Activated CD4-positive, alpha-beta T cell treated with anti-CD3 and anti-CD28 coated beads, Interleukin-2, Interleukin-6, amounts not matched to agents 100 ng/mL and 50 ng/mL, durations not matched to agents 16 hours and 8 hours (primary cell): ENCODE measurements around the gene CLHC1.

Source experiments
- DNase-seq: peaks from one replicate; pipeline ENCODE4 v3.0.0-alpha.2; 2020

Gene CLHC1

DNA sequence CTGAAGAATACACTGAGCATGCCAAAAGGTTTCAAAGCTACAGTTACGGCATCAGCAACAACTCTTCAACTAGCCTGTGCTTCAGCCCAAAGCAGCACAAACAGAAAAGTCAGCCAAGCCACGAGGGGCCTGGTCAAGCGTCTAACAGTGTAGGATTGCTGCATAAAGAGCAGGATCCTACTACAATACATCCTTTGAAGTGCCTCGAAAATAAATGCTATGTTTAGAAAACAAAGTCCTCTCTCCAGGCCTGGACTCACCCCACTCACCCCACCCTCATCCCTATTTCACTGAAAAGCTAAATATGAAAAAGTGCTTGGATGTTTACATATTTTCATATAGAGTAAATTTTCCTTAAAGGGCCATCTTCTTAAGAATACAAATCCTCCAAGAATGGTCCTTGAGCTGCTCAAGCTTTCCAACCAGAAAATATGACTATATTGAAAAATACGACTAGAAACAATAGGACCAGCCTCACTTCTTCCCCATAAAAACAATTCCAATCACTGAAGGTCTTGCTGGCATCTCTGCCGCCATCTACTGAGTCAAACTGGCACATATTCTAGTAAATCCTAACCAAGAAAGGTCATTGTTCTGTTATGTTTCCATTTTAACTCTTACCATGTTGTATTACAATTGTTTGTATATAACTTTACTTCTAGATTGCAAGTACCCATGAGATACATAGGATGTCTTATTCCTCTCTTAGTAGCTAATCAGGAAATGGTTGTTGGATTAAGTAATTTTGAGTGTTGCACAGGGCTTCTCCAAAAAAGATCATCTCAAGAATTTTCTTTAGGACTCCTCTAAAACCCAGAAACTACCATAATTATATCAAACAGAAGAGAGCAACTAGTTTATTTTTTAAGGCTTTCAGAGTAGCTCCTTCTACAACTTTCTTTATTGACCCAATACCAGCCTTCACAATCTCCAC is 63.6 kb downstream of the CLHC1 start:
- peak; percentile 42 for DNase-seq

DNA sequence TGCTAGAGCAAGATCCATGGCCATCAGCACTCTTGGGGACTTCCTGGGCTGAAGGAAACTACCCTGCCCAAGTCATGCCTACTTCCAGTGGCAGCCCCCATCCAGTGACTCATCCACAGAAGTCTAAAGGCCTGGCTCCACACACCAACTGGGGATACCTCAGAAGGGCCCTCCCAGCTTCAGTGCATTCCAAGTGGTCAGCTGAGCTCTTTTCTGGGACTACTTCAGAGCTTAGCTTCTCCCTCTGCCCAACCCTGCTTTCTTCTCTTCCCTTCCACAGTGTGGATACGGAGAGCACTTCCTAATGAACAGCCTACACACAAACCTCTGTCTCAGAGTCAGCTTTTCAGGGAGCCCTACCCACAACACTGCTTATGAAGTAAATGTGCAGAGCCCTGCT is 66.5 kb downstream of the CLHC1 start:
- no peak for DNase-seq

DNA sequence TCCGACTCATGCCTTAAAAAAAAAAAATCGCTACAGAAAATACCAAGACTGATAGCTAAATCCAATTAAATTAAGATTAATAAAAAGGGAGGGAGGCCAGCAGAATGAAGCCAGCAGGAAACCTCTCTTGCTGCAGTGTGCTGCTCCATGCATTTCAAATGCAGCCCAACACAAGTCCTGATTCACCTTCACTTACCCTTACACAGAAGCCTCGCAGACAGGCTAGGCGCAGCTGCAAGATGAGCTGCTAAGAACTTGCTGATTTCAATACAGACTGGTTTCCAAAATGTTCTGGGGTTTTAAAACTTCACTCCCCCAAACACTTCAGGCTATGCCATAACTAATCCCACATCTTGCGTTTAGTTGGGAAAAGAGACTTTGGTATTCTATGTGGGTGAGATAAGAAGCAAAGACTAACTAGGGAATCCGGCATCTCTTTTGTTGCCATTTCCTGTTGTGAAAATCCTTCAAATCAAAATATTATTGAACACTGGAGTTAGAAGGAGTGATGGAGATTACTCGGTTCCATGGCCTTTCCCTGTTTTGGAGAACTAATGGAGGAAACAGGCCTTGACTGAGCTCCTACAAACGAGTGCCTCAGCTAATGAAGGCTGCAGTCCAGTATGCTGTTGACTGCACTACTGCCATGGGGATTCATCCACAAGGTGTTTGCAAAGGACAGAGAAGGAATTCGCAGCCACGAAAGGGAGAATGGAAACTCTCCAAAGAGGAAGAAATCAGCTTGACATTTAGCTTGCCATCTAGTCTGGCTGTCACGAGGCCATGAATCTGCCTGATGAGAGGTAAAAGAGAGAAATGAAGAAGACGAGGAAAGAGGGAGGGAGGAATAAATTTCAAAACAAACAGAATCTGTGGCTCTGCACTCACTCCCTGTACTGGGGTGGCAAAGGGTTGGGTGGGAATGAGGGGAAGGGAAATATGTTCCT is 67.3 kb downstream of the CLHC1 start:
- DNase-seq = no peak

DNA sequence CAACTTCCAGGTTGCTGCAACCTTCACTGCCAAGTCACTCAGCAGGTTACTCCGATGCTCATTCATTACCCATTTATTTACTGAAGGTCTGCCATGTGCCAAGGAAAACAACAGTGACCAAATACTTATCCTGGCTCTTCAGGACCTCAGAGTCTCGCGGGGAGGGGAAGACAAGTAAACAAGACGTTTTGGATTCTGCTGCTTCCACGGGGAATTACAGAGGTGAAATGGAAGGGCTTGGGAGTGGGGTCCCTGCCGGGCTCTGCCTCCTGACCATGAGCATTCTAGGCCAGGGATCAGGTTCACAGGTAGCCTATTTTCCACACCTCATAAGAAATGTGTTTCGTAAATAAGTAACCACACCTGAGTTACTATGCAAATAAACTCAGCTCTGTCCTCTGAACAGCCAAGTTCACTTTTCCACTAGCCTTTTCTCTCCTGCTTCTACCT is 68.1 kb downstream of the CLHC1 start:
- no peak for DNase-seq

DNA sequence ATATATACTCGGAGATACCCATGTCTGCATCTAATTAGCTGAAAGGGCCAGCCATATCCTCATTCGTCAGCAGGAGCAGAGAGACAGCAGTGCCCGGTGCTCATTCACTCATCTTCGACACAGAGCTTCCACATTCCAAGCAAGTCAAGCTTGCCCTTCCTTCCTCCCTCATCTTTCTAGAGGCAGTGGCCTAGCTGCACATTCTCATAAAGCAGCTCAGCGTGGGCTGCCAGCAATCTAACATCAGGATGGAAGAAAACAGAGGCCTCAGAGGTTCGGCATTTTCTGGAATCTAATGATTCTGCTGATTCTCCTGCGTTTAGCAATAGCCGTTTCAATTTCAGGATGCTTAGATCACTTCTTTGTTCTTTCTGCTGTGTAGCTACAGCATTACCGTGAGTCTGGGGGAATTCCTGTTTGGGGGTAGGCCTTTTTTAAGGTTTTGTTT is 68.8 kb downstream of the CLHC1 start:
- no peak for DNase-seq

DNA sequence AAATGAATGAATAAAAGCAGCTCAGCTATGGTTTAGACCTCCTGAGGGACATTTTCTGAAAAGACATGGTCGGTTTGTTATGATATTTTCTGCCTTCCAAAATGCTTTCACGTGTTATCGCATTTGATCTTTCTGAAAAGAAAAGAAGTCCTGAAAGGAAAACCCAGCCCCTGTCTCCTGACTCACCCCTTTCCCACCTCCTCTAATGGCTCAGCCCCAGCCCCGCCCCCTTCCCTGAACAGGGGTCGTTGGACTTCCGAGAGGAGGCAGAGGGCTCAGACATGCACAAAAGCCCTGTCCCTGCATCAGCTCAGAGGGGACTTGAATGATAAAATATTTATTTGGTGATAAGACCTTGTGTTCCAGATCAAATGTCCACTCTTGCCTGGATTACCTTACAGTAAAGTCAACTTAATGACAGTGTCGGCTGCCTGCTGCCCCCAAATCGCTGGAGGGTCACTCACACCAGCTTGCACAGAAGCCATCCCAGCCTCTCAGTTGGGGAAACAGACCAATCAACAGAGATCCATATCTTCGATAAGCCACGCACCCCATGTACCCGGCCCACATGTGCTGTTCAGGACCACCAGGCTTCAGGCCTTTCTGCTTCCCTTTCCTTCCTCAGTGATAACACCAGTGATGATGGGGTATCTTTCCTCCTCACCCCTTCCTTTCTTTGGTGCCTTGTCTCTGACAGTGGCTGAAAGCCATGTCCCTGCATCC is 69.6 kb downstream of the CLHC1 start:
- no peak for DNase-seq

DNA sequence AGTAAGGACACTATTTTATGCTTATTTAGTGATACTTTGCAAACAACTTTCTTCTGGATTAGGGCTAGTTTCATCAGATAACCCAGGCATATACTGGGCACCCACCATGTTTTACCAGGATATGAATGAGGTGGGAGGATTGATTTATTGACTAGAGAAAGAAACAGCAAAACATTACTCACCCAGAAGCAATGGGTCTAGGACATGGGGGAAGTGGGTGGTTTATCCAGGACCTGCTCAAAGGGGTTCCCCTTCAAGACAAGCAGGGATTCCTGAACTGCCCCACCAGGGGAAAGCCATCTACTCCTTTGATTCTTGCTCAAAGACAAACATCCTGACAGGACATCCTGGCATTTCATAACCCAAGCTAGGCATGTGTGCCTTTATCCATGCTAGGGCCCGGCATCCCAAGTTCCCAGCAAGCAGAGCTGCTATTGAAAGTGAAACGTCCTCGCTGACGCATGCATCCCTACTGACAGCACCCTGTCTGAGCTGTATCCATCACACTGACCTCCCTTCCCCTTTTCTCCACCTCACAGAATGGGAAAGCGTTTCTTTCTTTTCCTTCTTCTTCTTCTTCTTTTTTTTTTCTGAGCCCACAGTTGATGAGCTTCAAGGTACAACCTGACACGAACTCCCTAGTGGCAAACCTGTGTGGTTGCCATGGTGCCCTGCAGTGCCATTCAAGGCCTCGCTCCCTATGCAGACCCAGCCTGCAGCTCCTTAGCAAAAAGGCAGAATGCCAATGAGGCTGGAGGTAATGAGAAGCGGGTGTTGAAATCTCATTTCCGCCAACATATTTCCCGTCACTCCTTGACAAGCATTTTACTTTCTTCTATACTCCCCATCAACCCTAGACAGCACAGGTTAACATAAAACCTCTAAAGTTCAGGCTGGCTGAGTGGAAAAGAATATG is 70.5 kb downstream of the CLHC1 start:
- DNase-seq = no peak

DNA sequence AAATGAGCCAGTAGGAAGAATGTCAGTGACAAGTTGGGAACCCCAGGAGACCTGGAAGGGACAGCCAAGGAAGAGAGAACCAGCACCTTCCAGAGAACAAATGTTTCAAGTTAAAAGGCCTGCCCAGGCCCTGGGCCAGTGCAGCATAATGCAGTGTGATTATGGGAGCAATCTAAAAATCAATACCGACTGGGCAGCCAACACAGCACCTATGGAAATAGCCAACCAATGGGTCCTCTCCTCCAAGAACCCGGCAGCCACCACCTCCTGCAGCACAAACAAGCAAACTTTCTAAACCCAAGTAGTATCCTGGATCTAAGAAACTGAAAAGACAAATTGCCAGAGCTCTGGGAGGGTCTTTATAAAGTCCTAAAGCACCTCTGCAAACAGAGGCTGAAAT is 71.7 kb downstream of the CLHC1 start:
- DNase-seq = no peak

DNA sequence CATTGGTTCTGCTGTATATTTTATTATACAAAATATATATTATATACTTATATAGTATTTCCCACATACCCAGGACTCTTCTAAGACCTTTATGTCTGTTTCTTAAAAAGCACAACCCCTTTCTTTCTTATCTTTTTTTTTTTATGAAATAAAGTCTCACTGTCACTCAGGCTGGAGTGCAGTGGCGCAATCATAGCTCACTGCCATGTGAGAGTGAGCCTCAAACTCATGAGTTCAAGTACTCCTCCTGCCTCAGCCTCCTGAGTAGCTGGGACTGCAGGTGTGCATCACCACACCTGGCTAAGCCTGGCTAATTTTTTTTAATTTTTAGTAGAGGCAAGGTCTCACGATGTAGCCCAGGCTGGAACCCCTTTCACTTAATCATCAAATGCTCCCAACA is 72.3 kb downstream of the CLHC1 start:
- DNase-seq = no peak

DNA sequence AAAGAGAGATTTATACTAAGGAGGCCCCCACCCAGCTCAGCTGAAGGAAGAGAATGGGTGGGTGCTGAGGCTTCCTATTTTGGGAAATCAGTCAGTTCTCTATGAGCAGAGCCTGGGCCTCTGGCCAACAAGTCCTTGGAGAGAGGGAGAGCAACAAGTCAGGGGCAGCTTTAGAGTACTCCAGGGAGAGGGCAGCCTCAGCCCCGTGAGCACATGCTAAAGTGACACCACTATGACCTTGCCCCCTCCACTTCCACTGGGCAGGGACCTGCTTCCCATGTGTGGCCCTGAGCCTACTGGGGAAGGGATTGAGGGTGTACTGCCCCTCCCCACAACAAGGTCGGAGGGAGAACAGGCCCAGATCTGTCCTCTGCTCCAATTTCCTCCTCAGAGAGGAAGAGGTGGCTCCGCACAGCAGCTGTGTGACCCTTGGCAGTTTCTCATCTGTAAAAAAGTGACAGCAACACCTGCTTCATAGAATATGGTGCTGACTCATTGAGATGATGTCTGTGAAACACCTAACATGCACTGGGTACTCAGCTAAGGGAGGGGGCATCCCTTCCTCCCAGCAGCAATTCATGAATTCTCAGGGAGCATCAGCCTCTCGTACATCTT is 72.9 kb downstream of the CLHC1 start:
- no peak for DNase-seq

DNA sequence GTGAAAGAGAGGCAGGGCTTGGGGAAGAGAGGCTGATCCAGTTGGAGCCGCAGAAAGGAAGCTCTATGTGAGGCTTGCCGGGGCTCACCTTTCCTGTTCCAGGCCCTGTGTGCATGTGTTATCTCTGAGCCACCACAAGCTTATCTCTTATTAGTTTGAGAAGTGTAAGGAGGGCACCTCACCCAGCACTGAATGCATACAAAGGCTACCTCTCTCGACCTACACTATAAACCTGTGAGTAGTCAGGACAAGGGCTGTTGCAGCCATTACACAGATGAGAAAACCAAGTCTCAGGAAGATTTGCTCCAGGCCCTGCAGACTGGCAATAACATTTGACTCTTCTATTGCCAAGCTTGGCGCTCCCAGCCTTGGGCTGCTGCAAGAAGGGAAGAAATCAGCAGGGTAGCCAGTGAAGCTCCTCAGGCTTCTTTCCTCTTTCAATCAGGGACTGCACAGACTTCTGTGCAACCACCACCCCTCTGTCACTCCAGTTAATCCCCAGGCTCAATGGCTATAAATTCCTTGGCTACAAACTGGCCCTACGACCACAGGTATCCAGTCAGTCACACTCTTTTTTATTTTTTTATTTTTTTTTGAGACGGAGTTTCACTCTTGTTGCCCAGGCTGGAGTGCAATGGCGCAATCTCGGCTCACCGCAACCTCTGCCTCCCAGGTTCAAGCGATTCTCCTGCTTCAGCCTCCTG is 73.8 kb downstream of the CLHC1 start:
- no peak for DNase-seq

DNA sequence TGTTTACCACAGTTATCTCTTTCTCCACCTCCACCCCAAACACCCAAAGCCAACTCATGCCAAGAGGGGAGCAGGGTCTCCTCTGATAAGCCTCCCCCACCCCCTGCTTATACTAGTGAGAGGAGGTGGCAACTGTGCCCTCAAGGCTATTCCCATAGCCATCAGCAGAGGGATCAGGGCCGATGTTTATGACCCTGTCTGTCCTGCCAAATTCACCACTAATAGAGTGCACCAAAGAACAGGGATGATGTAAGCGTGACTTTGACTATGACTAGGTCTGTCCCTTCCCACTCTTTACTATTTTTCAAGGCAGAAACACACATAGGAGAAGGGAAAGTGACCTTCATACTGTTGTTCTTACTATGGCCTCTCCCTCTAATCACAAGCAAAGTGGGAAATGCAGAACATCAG is 74.6 kb downstream of the CLHC1 start:
- DNase-seq = peak; percentile 10

DNA sequence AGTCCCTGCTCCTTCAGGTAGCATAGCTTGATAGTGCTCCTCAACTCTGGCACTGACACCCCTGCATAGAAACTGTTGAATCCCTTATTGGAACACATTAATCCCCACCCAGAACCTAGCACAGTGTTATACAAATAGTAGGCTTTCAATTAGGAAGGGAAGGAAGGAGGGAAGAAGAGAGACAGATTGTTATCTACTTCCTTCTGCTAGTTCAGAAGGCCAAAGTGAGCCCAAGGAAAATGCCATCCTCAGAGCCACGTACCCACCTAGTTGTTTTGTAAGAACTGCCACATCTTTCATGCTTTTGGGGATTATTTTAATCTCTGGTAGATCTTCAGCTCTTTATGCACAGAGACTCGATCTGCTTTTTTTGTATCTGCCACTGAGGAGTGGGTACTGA is 75.1 kb downstream of the CLHC1 start:
- no peak for DNase-seq

DNA sequence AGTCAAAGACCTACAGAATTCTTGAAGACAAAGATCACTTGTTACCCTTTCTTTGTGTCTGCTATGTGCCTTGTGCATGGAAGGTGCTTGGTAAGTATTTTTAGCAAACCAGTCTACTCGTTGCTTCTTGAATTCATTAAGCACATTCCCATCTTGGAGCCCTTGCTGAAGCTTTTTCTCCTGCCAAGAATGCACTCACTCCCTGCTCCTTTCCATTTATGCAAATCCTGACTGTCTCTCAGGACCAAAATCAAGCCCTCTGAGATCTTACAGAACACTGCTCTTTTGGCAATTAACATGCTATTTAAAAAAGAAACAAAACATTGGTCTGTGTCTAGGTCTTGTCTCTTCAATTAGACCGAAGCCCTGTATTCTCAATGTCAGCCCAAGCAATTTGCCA is 75.8 kb downstream of the CLHC1 start:
- DNase-seq = no peak

DNA sequence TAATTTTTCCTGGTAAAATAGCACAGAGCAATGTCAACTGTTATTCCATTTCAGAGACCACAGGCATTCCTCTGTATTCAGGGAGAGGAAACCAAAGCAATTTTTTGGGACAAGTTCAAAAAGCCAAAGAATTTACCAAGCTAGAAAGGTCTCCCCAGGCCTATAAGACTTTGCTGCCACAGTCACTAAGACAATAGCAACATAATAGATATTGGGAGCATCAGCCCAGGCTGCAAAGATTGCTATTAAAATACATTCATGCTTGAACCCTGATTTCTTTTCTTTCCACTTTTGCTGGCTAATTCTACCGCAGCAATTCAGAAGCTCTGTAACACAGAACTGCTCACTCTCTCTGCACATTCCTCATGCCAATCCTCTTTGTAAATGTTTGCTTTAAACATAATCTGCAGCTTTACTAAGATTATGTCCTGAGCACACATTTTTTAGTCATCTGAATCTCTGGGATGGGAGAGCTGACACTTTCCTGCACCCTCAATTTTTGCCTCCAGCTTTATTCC is 76.3 kb downstream of the CLHC1 start:
- no peak for DNase-seq

DNA sequence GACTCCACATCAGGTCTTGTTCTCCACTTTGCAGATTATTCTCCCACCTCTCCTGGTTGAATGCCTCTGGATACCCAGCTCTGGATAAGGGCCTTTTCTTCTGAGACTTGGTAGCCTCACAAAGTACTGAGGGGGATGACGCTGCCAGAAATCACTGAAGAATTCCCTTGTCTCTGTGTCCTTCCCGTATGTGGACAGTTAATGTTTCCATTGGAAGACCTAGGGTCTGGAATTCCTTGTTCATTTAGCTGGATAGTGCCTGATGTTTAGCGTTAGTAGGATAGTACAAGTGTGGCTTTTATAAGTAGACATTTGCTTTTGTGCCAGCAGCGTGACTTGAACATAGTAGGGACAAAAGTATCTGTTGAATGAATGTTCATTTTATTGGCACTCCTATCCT is 76.9 kb downstream of the CLHC1 start:
- no peak for DNase-seq

DNA sequence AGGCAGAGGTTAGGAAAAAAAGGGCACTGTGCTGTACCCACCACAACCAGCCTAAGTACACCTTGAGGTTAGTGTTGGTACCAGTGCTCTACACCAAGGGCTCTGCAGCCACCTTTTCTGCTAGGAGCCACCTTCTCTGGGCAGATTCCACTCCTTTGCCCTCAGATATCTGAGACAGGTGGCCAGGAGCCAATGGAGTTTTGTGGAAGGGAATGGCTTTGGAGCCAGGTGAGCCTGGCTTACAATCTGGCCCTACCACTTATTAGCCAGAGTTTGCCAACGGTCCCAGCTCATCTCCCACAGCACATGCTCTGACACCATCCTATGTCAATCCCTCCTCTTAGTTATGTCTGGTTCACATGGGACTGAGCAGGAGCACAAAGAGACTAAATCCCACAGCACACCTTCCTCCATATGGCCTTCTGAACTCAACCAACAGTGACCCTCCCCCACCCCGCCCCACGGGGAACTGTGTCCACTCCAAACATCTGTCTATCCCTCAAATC is 77.5 kb downstream of the CLHC1 start:
- no peak for DNase-seq

DNA sequence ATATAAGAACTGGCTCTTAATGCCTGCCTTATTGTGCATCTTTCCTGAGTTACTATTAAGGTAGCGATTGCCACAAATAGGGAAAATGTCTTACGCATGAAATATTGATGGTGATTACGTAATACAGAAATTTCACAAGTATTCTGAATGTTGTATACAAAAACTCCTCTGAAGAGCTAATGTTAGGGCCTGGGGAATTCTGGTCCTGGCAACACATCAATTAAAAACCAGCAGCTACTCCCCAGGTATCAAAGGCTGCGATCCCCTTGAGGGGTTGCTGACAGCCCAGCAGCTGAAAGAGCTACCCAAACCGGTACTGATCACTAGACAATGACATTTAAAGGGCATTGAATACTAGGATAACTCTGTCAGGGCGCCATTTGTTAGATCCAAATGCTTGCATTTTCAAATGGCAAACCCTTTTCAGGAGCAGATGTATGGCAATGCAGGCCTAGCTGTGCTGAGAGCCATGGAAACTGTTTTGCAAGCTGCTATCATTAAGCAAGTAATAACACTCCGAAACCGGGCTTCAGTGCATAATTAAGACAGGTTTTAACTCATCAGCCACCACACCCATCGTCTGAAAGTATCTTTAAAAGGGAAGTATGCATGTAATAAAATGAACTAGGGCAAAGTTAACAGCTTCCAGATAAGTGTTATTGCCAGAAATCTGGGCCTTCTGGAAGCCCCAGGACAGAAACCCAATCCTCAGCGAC is 78.4 kb downstream of the CLHC1 start:
- DNase-seq = no peak
